ENCODE measurements around the gene TMEM51. TPM values are rescaled to one million over a fixed set of nuclear protein-coding genes. Genes with fewer than 3 reads are reported as not detected.
A peak's percentile ranks its signal among the peaks of the same experiment; 100 is the strongest.

Gene TMEM51
- total and polyA plus RNA-seq, 9 of the 15 experiments (the other 6 are each of a cell fraction or from before 2014, with no cell fraction given): 0.06 to 1.4 (median 0.58) TPM

DNA sequence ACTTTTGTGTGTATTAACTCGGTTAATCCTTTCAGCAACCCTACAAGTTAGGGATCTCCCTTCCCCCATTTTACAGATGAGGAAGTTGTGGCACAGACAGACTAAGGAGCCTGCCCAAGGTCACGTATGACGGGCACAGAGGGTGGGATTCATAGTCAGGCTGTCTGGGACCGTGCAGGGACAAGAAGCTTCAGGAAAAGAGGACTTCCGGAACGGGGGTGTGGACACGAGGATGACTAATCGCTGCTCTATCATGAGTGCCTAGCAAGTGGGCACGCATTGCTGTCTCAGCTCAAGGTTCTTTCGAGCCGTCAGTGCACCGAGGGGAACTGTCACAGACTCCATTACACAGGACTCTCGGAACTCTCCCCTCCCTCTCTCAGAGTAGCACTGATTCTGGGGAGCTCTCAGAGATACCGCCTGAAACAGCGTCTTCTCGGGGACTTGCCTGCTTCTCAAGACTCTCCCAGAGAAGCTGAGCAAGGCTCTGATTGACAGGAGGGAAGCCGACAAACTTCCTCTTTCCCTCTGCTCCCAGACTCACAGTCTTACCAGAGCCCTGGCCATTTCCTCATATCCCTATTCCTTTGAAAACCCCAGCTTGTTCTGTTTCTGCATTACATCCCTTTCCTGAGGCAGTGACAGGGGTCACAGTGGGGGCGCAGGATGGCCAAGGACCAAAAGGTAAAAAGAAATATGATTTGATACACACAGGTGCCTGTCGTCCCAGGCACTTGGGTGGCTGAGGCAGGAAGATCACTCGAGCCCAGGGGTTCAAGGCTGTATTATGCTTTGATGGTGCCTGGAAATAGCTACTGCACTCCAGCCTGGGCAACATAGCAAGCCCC lies 107.8 kb downstream of the TMEM51 start:
- peaks cover 3% of the 10 kb centered on the region; the same call in 1 of the 2 replicates for H3K9me3 ChIP-seq (replicated peaks; ENCODE audit: control insufficient read depth, insufficient read depth, low read depth, low read length)
- intact Hi-C loops (cut with micrococcal nuclease): no loop called here
- H2AFZ ChIP-seq (ENCODE audit: low read depth, low read length): no peak overlapping the region
- H3K9me1 ChIP-seq (ENCODE audit: control insufficient read depth, insufficient read depth, low read length): no peaks in the 10 kb centered on the region
- WGBS (ENCODE audit: insufficient coverage, low coverage, missing lambda C conversion rate): 2% methylated on average over 20 of the region's 20 CpGs
- ATAC-seq (peak; percentile 53), FAIRE-seq (no peak), DNase-seq (ENCODE audit: extremely low read depth in 1 of 4, low spot score in 3 of 4) (peak in 1 of 4 experiments; percentile 18)
- peak overlapping the region; percentile 32 for H3K4me2 ChIP-seq (ENCODE audit: insufficient read depth, low read length)
- H4K20me1 ChIP-seq (replicated peaks; ENCODE audit: control insufficient read depth, insufficient read depth, low read length): no peaks in the 10 kb centered on the region; the same call in 1 of the 2 replicates
- no peak overlapping the region for H3K27ac ChIP-seq (ENCODE audit: extremely low read depth, low read depth, low read length)
- ChIA-PET CTCF (ENCODE audit: low intra/inter-chr PET ratio) (no interaction called here), POLR2A (interaction anchor here (0.5 to 1.3 kb wide), 3 partner anchors 13 to 1752 kb away, joined by 3 read pairs; no protein-coding TSS in a partner anchor)
- H3K4me1 ChIP-seq (replicated peaks in 1 of 2; ENCODE audit: control insufficient read depth in 2 of 2, insufficient read depth in 2 of 2, low read length in 2 of 2): peaks cover 6 to 23% of the 10 kb centered on the region in 2 experiments; a peak in 4 of 5 replicates
- H3K9ac ChIP-seq (ENCODE audit: insufficient read depth in 1 of 2, low read depth in 2 of 2, low read length in 2 of 2): no peak overlapping the region
- no peaks in the 10 kb centered on the region for H3K36me3 ChIP-seq (ENCODE audit: control insufficient read depth, insufficient read depth, low read length)
- BruUV-seq (replicated peaks): no TSS peak
- no peak overlapping the region for H3K4me3 ChIP-seq
- H3K79me2 ChIP-seq (ENCODE audit: control insufficient read depth, insufficient read depth, low read length): no peaks in the 10 kb centered on the region
- peaks cover 4 to 17% of the 10 kb centered on the region in 2 experiments; a peak in 3 of 5 replicates for H3K27me3 ChIP-seq (ENCODE audit: control insufficient read depth in 2 of 2, insufficient read depth in 2 of 2, low read length in 2 of 2)
- in situ Hi-C loops (cut with MboI): no loop called here
- 0 out of 2 replicates have a peak, but pooled peaks have one; percentile 46 for TF ChIP-seq AFF4 (CRISPR knock-in tag; IDR thresholded peaks at IDR 0.05)
- no peak for TF ChIP-seq ZSCAN32 (CRISPR knock-in tag; IDR thresholded peaks at IDR 0.05)
- TF ChIP-seq ZC3H4 (CRISPR knock-in tag; IDR thresholded peaks at IDR 0.05; ENCODE audit: borderline replicate concordance): no peak
- no peak for TF ChIP-seq ZNF143 (CRISPR knock-in tag; IDR thresholded peaks at IDR 0.05)
- no peak for TF ChIP-seq ZBTB7A (IDR thresholded peaks at IDR 0.05; ENCODE audit: borderline replicate concordance, control insufficient read depth, low read depth, low read length)
- TF ChIP-seq BHLHE40 (IDR thresholded peaks at IDR 0.05; ENCODE audit: low read length): peak; percentile 64; the same call in 1 of the 2 replicates
- TF ChIP-seq ARID4B (CRISPR knock-in tag; IDR thresholded peaks at IDR 0.05): peak; percentile 31; the same call in 1 of the 2 replicates
- TF ChIP-seq MEIS2 (IDR thresholded peaks at IDR 0.05; ENCODE audit: partially characterized antibody): peak; percentile 65
- TF ChIP-seq THRAP3 (IDR thresholded peaks at IDR 0.05; ENCODE audit: borderline replicate concordance): no peak
- no peak for TF ChIP-seq SIN3A (IDR thresholded peaks at IDR 0.05; ENCODE audit: borderline replicate concordance in 2 of 2, control insufficient read depth in 1 of 2, low read depth in 2 of 2, low read length in 2 of 2)
- no peak for TF ChIP-seq FUS (optimal IDR thresholded peaks at IDR 0.05; ENCODE audit: low read depth, low read length)
- 0 out of 2 replicates have a peak, but pooled peaks have one; percentile 59 for TF ChIP-seq ZNF3 (CRISPR knock-in tag; IDR thresholded peaks at IDR 0.05)
